SJCRH30 (cell line): ENCODE data around the gene FADS3. TPM values are rescaled to one million over a fixed set of nuclear protein-coding genes. Genes with fewer than 3 reads are reported as not detected.
A peak's percentile ranks its signal among the peaks of the same experiment; 100 is the strongest.

Experiments
- DNase-seq, 2 experiments: peaks; one replicate each; pipeline ENCODE4 v3.0.0-alpha.2; 2015 to 2020
- H3K27ac ChIP-seq: fragments of 250-450 bp; sonication (Bioruptor Pico); 2 replicates; pipeline ENCODE4 v1.5.1; 2020; ENCODE audit warnings: mild to moderate bottlenecking, moderate library complexity
- H3K27me3 ChIP-seq: fragments of 250-450 bp; sonication (Bioruptor Pico); 2 replicates; pipeline ENCODE4 v1.5.1; 2020; ENCODE audit warnings: mild to moderate bottlenecking, moderate library complexity
- H3K36me3 ChIP-seq: fragments of 250-450 bp; sonication (Bioruptor Pico); 2 replicates; pipeline ENCODE4 v1.5.1; 2020; ENCODE audit warnings: mild to moderate bottlenecking, moderate library complexity
- H3K4me1 ChIP-seq: fragments of 250-450 bp; sonication (Bioruptor Pico); 2 replicates; pipeline ENCODE4 v1.5.1; 2020; ENCODE audit warnings: mild to moderate bottlenecking, moderate library complexity
- H3K4me3 ChIP-seq: fragments of 250-450 bp; sonication (Bioruptor Pico); 2 replicates; pipeline ENCODE4 v1.5.1; 2020; ENCODE audit warnings: mild to moderate bottlenecking, moderate library complexity
- H3K9me3 ChIP-seq: fragments of 250-450 bp; sonication (Bioruptor Pico); replicated peaks from 2 replicates; pipeline ENCODE4 v1.5.1; 2020; ENCODE audit warnings: mild to moderate bottlenecking, moderate library complexity
- total RNA-seq: library from RNA; depleted of rRNA; stranded (reverse); fragments of >200 nt; shearing (Covaris generic); gene quantifications from 2 replicates; pipeline ENCODE4 v1.2.3, GENCODE V29; 2014

The FADS3 gene
- total RNA-seq, 1 experiment from 2014 or later = 40.5 TPM

DNA sequence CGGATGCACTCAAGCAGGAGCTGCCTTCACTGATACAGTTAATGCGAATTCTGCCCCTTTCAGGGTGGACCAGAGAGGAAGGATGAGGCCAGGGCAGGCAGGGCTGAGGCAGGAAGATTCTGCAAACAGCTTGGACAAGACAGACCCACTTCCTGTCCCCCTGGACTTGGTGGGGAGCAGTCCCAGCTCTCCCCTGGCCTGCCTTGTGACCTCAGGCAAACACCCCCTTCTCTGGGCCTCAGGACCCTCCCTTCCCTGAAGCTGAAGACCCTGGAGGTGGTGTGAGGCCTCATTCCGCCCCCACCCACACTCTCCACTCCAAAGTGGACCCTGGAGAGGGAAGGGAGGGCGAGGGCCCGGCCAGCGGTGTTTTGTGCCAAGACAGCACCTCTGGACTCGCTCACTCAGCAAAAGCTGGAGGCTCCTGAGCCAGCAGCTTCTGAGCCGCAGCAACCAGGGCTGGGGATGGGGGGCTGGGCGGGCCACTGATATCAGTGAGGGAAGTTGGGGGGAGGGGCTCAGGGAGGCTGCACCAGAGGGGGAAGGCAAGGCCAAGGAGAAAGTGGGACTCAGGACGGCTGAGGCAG, 17.5 kb upstream of the FADS3 start:
- H3K27ac ChIP-seq = no peak overlapping the region
- H3K4me3 ChIP-seq = no peak overlapping the region
- H3K27me3 ChIP-seq = no peaks in the 10 kb centered on the region
- DNase-seq = no peak
- no peaks in the 10 kb centered on the region for H3K9me3 ChIP-seq
- no peaks in the 10 kb centered on the region for H3K4me1 ChIP-seq
- no peaks in the 10 kb centered on the region for H3K36me3 ChIP-seq

DNA sequence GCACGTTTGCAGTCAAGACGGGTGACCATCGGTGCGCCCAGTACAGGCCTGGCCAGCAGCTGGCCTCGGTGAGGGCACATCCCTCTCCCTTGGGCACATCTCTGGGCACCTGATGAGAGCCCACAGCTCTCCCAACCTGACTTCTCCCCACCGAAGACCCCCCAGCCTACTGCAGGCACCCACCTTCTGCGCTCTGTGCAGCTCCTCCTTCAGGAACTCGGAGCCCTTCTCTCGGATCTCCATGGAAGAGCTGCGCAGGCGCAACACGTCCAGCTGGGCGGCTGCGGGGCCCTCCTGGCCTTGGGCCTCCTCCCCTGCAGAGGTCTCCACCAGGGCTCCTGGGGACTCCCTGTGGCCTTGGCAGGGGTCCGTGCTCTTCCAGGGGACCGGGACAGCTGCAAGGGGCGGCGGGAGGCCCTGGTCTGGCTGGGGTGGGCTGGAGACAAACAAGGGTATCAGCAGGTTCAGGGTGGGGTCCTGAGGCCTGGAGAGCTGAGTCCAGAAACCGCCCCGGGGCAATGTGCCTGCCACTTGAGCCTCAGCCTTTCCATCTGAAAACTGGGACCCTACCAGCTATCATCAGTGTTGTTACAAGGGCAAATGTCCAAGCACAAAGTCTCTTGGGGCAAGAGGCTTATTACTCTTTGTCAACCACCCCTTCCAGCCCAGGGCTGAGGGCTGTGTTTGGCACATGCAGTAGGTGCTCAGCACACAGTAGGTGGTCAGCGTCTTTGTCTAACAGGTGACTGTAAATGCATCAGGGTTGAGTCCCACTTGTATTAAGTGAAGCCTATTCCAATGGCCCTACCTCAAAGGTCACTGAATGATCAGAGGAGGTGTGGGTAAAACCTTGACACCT, 16.8 kb upstream of the FADS3 start:
- Histone ChIP-seq H3K4me1 (no peaks in the 10 kb centered on the region), H3K4me3 (no peak overlapping the region), H3K27ac (no peak overlapping the region), H3K36me3 (no peaks in the 10 kb centered on the region), H3K9me3 (no peaks in the 10 kb centered on the region), H3K27me3 (no peaks in the 10 kb centered on the region)
- no peak for DNase-seq

DNA sequence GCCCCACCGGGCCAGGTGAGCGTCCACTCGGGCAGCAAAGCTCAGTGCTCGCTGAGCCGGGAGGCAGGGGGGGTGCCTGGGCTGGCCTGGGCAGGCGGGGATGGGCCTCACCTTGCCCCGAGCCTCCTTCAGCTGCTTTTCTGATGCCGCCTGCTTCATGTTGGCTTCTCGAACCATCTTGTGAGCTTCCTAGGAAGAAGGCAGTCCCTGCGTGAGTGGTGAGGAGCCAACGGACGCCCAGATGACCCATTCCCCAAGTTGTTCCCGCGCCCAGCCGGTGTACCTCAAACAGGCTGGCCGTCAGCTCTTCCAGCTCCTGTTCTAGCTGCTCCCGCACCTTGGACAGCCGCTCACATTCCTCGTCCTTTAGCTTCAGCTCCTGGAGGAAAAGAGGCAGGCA, 15.9 kb upstream of the FADS3 start:
- Histone ChIP-seq H3K9me3 (no peaks in the 10 kb centered on the region), H3K4me3 (no peak overlapping the region), H3K27me3 (no peaks in the 10 kb centered on the region), H3K4me1 (no peaks in the 10 kb centered on the region), H3K36me3 (no peaks in the 10 kb centered on the region), H3K27ac (no peak overlapping the region)
- no peak for DNase-seq

DNA sequence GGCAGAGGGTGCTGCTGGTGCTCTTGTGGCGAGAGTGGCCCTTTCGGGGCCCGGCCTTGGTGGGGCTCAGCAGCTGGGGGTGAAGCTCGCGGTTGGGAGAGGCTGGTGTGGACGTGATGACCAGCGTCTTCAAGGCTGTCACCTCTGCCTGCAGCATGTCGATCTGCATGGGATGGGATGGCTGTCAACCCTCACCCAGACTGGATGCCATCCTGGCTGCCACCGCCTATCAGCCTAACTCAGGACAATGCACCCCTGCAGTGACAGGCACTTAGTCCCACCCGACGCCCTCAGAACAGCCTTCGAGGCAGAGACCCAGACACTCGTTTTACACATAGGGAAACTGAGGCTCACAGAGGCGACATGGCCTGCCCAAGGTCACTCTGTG, 15.2 kb upstream of the FADS3 start:
- Histone ChIP-seq H3K4me1 (no peaks in the 10 kb centered on the region), H3K27ac (no peak overlapping the region), H3K27me3 (no peaks in the 10 kb centered on the region), H3K4me3 (no peak overlapping the region), H3K9me3 (no peaks in the 10 kb centered on the region), H3K36me3 (no peaks in the 10 kb centered on the region)
- DNase-seq = no peak

DNA sequence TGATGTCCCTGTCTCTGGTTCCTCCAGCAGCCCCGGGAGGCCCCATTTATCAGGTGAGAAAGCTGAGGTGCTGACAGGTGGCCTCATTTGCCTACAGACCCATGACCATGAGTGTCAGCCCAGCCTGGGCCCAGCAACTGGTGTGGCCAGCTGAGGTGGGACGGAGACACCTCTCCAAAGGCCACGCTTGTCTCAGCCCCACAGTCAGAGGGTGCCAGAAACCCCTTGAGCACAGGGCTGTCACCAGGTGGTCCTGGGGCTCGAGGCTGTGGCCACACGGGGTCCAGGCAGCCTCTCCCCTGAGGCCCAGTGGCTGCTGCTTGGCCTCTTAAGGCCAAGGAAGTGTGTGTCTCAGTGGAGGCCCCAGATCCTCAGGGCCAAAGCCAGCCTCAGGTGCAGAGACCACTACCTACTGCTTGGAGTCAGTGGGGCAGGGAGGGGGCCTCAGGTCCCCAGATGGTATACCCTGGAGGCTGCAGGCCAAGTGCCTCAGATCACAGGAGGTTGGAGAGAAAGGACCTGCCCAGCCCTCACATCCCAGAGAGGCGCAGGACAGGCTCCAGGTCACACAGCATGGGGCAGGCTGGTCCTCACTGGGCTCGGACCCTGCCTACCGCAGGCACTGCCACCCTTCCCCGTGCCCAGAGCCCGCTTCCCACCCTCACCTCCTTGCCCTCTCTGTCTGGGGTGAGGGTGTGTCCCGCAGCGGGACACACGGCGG, 14.6 kb upstream of the FADS3 start:
- H3K4me1 ChIP-seq = no peaks in the 10 kb centered on the region
- no peaks in the 10 kb centered on the region for H3K36me3 ChIP-seq

DNA sequence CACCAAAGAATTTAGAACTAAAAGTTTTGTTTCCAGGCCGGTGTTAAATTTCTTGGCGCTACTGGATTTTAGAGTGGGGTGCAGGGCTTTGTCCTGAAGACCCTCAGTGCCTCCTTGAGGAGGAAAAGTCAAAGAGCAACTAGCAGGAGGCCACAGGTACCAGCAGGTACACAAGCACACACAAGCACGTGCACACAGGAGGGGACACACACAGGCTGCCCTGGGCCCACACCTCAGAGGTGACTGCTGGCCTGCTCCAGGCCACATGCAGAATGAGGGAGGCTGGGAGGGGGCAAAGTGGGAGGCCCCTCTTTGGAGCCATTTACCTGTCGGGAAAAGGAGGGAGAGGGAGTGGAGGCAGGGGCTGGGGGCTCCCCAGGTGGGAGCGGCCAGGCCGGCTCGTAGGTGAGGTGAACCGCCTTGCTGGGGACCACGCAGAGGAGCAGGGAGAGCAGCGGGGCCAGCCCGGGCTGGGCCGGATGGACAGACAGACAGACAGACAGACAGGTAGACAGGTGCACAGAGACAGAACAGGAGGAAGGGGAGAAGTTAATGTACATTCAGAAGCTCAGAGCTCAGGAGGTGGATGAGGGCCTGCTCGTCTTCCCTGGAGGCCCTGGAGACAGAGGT, 13.8 kb upstream of the FADS3 start:
- Histone ChIP-seq H3K27me3 (no peaks in the 10 kb centered on the region), H3K9me3 (no peaks in the 10 kb centered on the region), H3K4me1 (no peaks in the 10 kb centered on the region), H3K36me3 (no peaks in the 10 kb centered on the region), H3K4me3 (no peak overlapping the region), H3K27ac (no peak overlapping the region)
- no peak for DNase-seq

More for the DNA sequence above, 14.6 kb upstream of the FADS3 start:
- H3K27me3 ChIP-seq = no peaks in the 10 kb centered on the region
- no peak for DNase-seq
- H3K27ac ChIP-seq = no peak overlapping the region
- H3K4me3 ChIP-seq = no peak overlapping the region
- H3K9me3 ChIP-seq = no peaks in the 10 kb centered on the region

DNA sequence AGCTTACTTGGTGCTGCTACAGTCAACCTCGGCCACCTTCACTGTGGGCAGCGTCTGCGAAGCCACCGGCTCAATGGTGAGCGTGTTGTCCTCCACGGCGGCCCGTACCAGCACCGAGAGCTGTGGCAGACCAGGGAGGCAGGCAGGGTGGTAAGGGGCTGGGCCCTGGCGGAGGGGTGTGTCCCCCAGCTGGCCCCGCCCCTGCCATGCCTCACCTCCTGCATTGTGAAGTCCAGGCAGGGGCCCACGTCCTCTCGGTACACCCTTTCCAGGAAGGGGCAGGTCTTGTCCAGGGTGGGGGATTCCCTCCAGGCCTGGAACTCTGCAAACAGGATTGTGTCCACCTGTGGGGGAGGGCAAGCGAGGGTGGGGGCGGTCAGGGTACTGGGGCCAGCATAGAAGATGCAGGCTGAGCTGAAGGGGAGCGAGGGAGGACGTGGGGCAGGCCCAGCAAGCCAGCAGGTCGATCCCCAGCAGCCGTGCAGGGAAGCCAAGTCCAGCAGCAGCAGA, 13.2 kb upstream of the FADS3 start:
- DNase-seq = no peak
- no peaks in the 10 kb centered on the region for H3K36me3 ChIP-seq
- H3K27ac ChIP-seq = no peak overlapping the region
- no peak overlapping the region for H3K4me3 ChIP-seq
- H3K9me3 ChIP-seq = no peaks in the 10 kb centered on the region
- H3K27me3 ChIP-seq = no peaks in the 10 kb centered on the region
- no peaks in the 10 kb centered on the region for H3K4me1 ChIP-seq

DNA sequence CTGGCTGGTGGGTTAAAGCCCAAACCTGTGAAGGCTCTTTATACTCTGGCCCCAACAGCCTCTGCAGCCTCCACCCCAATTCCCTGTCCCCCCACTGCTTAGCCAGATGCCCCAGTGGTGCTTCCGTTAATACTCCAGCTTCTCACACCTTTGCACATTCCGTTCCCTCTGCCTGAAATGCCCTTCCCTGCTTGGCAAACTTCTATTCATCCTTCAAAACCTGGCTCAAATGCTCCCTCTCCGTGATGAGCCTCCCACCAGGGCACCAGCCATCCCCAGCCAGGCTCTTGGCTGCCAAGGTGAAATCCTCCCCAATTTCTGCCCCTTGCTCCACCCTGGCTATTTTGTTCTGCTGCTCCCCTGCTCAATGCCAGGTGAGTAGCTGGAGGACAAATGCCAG, 12.5 kb upstream of the FADS3 start:
- no peaks in the 10 kb centered on the region for H3K36me3 ChIP-seq
- DNase-seq = no peak

DNA sequence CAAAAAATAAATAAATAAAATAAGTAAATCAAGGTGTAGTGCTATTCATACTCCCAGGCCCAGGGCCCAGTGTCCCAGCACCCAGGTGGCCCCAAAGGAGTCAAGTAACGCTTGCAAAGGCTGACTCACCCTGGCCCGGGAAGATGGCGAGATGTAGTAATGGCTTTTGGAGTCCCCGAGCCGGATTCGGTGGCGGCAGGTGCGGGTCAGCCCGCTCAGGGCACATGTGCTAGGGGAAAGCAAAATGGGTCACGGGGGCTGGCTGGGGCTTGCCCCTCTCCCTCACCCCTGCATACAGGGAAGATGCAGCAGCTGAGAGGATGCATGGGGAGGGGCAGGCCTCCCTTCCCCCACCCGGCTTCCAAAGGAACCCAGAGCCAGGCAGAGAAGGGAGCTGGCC, 11.0 kb upstream of the FADS3 start:
- no peak overlapping the region for H3K27ac ChIP-seq
- DNase-seq = no peak
- no peaks in the 10 kb centered on the region for H3K9me3 ChIP-seq
- H3K27me3 ChIP-seq = no peaks in the 10 kb centered on the region
- no peak overlapping the region for H3K4me3 ChIP-seq
- H3K36me3 ChIP-seq = no peaks in the 10 kb centered on the region
- H3K4me1 ChIP-seq = peaks cover under 1% of the 10 kb centered on the region; the same call in 1 of the 2 replicates

More for the DNA sequence above, 12.5 kb upstream of the FADS3 start:
- H3K4me1 ChIP-seq = no peaks in the 10 kb centered on the region
- H3K9me3 ChIP-seq = no peaks in the 10 kb centered on the region
- H3K4me3 ChIP-seq = no peak overlapping the region
- no peaks in the 10 kb centered on the region for H3K27me3 ChIP-seq
- no peak overlapping the region for H3K27ac ChIP-seq

DNA sequence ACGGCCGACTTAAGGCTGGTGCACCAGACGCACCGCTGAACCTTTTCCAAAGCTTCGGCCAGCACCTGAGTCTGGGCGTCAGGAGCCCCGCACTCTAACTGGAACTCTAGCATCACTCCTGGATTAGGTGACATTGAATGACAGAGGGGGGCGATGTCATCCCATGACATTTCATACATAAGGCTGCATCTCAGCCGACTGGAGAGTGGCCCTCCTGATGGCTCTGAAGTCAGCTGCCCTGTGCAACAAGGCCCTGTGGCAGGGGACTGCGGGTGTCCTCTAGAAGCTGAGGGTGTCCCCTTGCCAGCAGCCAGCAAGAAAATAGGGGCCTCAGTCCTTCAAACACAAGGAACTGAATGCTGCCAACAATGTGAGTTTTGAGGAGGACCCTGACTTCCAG, 10.1 kb upstream of the FADS3 start:
- Histone ChIP-seq H3K4me3 (no peak overlapping the region), H3K27me3 (no peaks in the 10 kb centered on the region), H3K9me3 (no peaks in the 10 kb centered on the region), H3K36me3 (no peaks in the 10 kb centered on the region), H3K4me1 (peaks cover 9% of the 10 kb centered on the region), H3K27ac (no peak overlapping the region)
- DNase-seq = no peak

DNA sequence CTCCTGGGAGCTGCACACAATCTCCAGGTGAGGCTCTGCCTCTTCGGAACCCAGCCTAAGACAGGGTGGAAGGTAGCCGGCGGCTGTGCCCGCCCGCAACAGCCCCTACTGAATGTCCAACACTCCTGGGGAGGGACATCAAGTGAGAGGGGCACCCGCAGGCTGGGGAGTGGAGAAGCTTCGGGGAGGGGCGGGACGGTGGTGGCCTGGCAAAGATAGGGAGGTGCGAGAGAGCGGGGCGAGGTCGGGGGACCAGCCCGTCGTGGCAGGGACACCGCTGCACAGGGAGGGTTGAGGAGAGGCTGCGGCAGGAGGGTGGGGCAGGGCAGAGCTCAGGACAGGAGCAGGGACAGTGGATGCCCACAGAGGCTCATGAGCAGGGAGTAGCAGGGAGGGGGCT, 8.9 kb upstream of the FADS3 start:
- no peaks in the 10 kb centered on the region for H3K9me3 ChIP-seq
- no peak overlapping the region for H3K27ac ChIP-seq
- DNase-seq = no peak
- H3K4me1 ChIP-seq = peaks cover 11% of the 10 kb centered on the region
- no peak overlapping the region for H3K4me3 ChIP-seq
- H3K36me3 ChIP-seq = no peaks in the 10 kb centered on the region
- no peaks in the 10 kb centered on the region for H3K27me3 ChIP-seq

DNA sequence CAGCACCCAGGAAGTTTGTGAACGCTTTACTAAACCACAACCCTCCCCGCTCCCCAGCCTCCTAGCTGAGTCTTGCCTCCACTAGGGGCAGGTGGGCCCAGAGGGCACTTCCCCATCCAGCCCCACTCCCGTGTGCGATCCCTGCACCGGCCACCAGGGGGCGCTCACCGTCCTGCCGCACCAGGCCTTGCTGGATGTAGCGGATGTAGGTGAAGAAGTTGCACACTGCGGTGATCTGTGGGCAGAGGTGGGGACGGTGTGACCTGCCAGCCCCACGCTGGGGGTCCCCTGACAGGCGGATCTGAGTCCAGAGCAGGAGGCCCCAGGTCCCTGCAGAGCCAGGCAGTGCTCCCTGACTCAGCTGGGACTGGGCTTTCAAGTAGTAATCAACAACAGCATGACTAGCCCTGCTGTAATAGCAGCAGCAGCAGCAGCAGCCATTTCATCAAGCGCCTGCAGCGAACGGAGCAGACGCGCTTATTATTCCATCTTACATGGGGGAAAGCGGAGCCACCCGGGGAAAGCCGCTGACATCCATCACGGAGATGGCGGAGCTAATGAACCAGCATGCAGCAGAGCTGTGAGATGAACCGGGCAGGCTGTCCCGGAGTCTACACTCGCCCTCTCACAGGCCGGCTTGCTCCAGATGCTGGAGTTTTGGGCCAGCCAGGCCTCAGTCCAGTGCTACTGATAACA, 7.9 kb upstream of the FADS3 start:
- H3K36me3 ChIP-seq = no peaks in the 10 kb centered on the region
- DNase-seq = peak; percentile 78 to 84
- no peak overlapping the region for H3K4me3 ChIP-seq
- no peak overlapping the region for H3K27ac ChIP-seq
- no peaks in the 10 kb centered on the region for H3K27me3 ChIP-seq
- no peaks in the 10 kb centered on the region for H3K9me3 ChIP-seq
- H3K4me1 ChIP-seq = peaks cover 11% of the 10 kb centered on the region

DNA sequence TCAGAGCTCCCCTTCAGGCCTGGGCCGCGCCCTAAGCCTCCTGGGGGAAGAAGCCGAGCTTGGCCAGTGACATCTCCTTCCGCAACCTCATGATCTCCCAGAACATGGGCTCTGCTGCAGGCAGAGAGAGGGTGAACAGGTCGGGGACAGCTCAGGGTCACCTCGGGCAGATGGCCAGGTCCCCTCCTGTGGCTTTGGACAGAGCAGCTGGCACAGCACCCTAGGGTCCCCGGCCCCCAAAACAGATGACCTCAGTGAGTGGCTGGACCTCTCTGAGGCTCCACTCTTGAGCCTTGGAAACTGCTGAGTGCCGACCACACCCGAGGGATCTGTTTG, 6.9 kb upstream of the FADS3 start:
- no peak overlapping the region for H3K27ac ChIP-seq
- peaks cover 11% of the 10 kb centered on the region for H3K4me1 ChIP-seq
- no peaks in the 10 kb centered on the region for H3K27me3 ChIP-seq
- no peaks in the 10 kb centered on the region for H3K36me3 ChIP-seq
- H3K4me3 ChIP-seq = no peak overlapping the region
- H3K9me3 ChIP-seq = no peaks in the 10 kb centered on the region
- DNase-seq = no peak

DNA sequence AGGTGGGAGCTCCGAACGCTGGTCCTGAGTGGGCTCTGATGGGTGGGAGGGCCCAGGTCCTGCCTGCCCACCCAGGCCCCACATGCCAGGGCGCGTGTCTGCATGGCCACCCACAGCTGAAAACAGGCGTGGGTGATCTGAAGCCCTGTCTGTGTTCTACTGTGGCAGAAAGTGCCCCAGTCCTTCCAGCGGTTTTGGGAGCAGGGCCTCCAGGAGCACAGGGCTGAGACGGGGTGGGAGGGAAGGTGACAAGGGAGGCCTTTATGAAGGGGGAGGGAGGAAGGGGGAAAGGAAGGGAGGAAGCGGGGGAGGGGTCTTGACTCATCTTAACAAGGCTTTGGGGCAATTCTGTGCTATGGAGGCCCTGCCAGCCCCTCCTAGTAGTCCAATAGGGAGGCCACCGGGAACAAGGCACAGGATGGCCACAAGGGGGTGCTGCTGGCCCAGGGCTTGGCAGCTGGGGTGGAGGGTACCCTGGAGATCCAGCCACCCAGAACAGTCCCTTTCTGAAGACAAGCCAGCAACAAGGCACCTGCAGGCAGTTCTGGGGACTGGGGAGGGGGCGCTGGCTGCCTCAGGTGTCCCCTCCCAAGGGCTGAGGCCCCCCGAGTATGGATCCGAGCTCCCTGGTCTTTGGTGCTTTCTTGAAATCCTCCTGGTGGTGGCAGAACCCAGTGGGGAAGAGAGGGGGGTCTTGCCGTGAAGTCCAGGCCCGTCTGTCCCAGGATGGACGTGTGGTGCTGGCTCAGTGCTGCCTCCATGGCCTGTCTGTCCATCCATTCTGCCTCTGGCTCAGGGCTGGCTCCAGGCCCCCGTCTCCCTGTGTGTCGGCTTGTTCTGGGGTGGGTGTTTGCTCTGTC, 6.3 kb upstream of the FADS3 start:
- Histone ChIP-seq H3K27me3 (no peaks in the 10 kb centered on the region), H3K36me3 (no peaks in the 10 kb centered on the region), H3K4me1 (peaks cover 11% of the 10 kb centered on the region), H3K9me3 (no peaks in the 10 kb centered on the region), H3K4me3 (peak overlapping the region; percentile 23), H3K27ac (peak overlapping the region; percentile 64)
- peak; percentile 87 to 93 for DNase-seq
